SU-DHL-6 (cell line): ENCODE results near the gene AQP2.

Source experiments
- EZH2phosphoT487 ChIP-seq: fragments of 200-600 bp; sonication (generic), shearing (Covaris generic); conservative IDR thresholded peaks from 2 replicates; pipeline ENCODE4 v1.6.1; 2018; ENCODE audit warnings: mild to moderate bottlenecking, antibody characterized with exemption, low read length, moderate library complexity, mixed read lengths
- TF ChIP-seq, protein P1 (sequence below): fragments of 200-600 bp; sonication (generic); IDR thresholded peaks from one replicate; pipeline ENCODE4 v1.5.1; 2017; ENCODE audit warnings: antibody characterized with exemption, mild to moderate bottlenecking, low read length, moderate library complexity; ENCODE audit not compliant: insufficient read depth, poor library complexity, severe bottlenecking

DNA sequence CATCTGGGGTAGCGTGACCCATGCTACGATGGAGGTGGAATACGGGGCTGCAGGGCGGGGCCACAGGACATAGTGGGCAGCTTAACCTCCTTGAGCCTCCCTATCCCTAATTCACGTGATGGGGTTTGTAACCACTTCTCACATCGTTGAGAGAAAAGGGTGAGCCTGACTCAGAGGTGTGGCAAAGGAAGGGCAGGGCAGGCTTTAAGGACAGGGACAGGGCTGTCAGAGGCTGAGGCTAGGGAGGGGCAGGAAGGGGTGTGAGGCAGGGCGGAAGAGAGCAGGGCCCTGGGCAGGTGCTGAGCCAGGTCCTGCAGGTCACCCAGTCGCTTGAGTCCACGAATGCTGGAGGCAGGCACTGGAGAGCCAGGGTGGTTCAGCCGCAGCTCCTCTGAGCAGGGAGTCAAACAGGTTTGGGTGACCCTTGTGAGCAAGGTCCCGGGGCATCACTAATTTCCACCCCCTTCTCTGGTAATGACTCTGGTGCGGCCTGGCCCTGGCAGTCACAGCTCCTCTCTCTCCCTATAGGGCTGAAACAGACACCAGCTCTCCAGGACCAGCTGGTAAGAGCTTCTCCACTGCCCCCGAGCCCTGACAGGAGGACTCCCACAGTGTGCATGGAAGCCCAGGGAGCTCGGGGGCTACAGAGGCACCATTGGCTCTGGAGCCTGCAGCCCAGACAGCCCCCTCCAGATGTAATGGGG, 7.5 kb upstream of the AQP2 start:
- TF ChIP-seq, protein P1, sequence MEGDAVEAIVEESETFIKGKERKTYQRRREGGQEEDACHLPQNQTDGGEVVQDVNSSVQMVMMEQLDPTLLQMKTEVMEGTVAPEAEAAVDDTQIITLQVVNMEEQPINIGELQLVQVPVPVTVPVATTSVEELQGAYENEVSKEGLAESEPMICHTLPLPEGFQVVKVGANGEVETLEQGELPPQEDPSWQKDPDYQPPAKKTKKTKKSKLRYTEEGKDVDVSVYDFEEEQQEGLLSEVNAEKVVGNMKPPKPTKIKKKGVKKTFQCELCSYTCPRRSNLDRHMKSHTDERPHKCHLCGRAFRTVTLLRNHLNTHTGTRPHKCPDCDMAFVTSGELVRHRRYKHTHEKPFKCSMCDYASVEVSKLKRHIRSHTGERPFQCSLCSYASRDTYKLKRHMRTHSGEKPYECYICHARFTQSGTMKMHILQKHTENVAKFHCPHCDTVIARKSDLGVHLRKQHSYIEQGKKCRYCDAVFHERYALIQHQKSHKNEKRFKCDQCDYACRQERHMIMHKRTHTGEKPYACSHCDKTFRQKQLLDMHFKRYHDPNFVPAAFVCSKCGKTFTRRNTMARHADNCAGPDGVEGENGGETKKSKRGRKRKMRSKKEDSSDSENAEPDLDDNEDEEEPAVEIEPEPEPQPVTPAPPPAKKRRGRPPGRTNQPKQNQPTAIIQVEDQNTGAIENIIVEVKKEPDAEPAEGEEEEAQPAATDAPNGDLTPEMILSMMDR = no peak
- no peak for TF ChIP-seq EZH2phosphoT487
